OCI-LY1 (cell line): ENCODE results near the gene RMND5B.
"Not testable (repeated sequence)": the region's sequence is repeated elsewhere in the genome, so short reads cannot be mapped to it uniquely, and the experiment has no call there.

Source experiments
- H2AFZ ChIP-seq: fragments of 200-600 bp; sonication (generic), shearing (Covaris generic); 2 replicates; pipeline ENCODE4 v1.6.0; 2014; ENCODE audit warnings: antibody characterized with exemption, mild to moderate bottlenecking, low read length
- H3F3A ChIP-seq: fragments of 200-600 bp; sonication (generic), shearing (Covaris generic); 2 replicates; pipeline ENCODE4 v1.6.0; 2014; ENCODE audit warnings: mild to moderate bottlenecking, antibody characterized with exemption, low read length, moderate library complexity; ENCODE audit not compliant: insufficient read depth
- H3K27ac ChIP-seq: fragments of 200-600 bp; sonication (generic); 2 replicates; pipeline ENCODE4 v1.5.1; 2014; ENCODE audit warnings: low read length, mixed run types, mild to moderate bottlenecking, low read depth; ENCODE audit not compliant: poor library complexity, severe bottlenecking
- H3K27me3 ChIP-seq: fragments of 200-600 bp; sonication (generic); 2 replicates; pipeline ENCODE4 v1.6.0; 2014; ENCODE audit warnings: antibody characterized with exemption, mild to moderate bottlenecking, low read length, moderate library complexity; ENCODE audit not compliant: insufficient read depth
- H3K36me3 ChIP-seq: fragments of 200-600 bp; sonication (generic); 2 replicates; pipeline ENCODE4 v1.6.1; 2014; ENCODE audit warnings: mild to moderate bottlenecking, antibody characterized with exemption, low read length, moderate library complexity, mixed read lengths; ENCODE audit not compliant: insufficient read depth
- H3K4me1 ChIP-seq: fragments of 200-600 bp; sonication (generic); 2 replicates; pipeline ENCODE4 v1.5.1; 2014; ENCODE audit warnings: mild to moderate bottlenecking, low read length, moderate library complexity; ENCODE audit not compliant: insufficient read depth, severe bottlenecking
- H3K4me2 ChIP-seq: fragments of 200-600 bp; sonication (generic), shearing (Covaris generic); 2 replicates; pipeline ENCODE4 v1.6.1; 2014; ENCODE audit warnings: low read length
- H3K4me3 ChIP-seq: fragments of 200-600 bp; sonication (generic); 2 replicates; pipeline ENCODE4 v1.5.1; 2014; ENCODE audit warnings: low read length, low read depth, mild to moderate bottlenecking, mixed read lengths; ENCODE audit not compliant: poor library complexity, severe bottlenecking
- H3K79me2 ChIP-seq: fragments of 200-600 bp; shearing (Covaris generic); 2 replicates; pipeline ENCODE4 v1.6.1; 2016; ENCODE audit warnings: mixed run types, low read length, mixed read lengths; ENCODE audit not compliant: insufficient read depth
- H3K9ac ChIP-seq: fragments of 200-600 bp; sonication (generic), shearing (Covaris generic); 2 replicates; pipeline ENCODE4 v1.6.1; 2014; ENCODE audit warnings: mild to moderate bottlenecking, low read length, mixed read lengths
- H3K9me2 ChIP-seq: fragments of 200-600 bp; sonication (generic), shearing (Covaris generic); 2 replicates; pipeline ENCODE4 v1.6.1; 2014; ENCODE audit warnings: low read depth, mild to moderate bottlenecking, low read length, mixed read lengths
- H3K9me3 ChIP-seq: fragments of 200-600 bp; shearing (Covaris generic); 2 replicates; pipeline ENCODE4 v1.6.1; 2014; ENCODE audit warnings: low read length, mixed read lengths
- H4K20me1 ChIP-seq: fragments of 200-600 bp; sonication (generic), shearing (Covaris generic); 2 replicates; pipeline ENCODE4 v1.6.0; 2016; ENCODE audit warnings: mild to moderate bottlenecking, low read length; ENCODE audit not compliant: insufficient read depth
- EZH2 ChIP-seq: fragments of 200-600 bp; sonication (generic), shearing (Covaris generic); IDR thresholded peaks from 2 replicates; pipeline ENCODE4 v1.8.0; 2017; ENCODE audit warnings: borderline replicate concordance, mixed run types, mild to moderate bottlenecking, antibody characterized with exemption, low read length, moderate library complexity, mixed read lengths
- TF ChIP-seq, protein P1 (sequence below): fragments of 200-600 bp; sonication (generic), shearing (Covaris generic); IDR thresholded peaks from 2 replicates; pipeline ENCODE4 v1.5.1; 2017; ENCODE audit warnings: mild to moderate bottlenecking, antibody characterized with exemption, low read length, moderate library complexity, mixed read lengths

Gene RMND5B

DNA sequence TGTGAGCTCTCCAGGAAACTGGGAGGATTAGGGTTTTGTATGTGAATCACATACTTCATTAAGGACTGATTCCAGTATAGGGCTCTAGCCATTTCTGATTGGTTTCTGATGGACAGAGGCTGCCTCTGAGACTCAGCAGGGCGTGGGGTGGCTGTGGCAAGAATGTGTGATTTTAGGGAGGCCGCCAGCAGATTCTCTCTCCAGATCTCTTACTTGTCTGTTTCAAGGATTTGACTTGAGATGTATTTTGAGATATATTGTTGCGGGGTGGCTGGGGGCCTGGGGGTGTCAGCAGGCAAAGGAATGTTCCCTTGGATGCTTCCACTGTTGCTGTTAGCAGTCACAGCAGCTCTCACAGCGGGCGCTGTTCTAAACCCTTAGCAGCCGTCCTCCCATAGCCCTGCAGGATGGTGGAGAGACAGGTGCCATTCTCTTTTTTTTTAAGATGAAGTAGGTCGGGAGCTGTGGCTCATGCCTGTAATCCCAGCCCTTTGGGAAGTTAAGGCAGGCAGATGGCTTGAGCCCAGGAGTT lies 65.5 kb downstream of the RMND5B start:
- Histone ChIP-seq H3K27ac (no peak overlapping the region), H3K79me2 (no peaks in the 10 kb centered on the region), H3K36me3 (no peaks in the 10 kb centered on the region), H2AFZ (no peak overlapping the region), H3K9ac (no peak overlapping the region), H3K4me2 (no peak overlapping the region), H3K9me2 (no peaks in the 10 kb centered on the region), H4K20me1 (no peaks in the 10 kb centered on the region), H3K9me3 (no peaks in the 10 kb centered on the region), H3K4me3 (no peak overlapping the region), H3K27me3 (no peaks in the 10 kb centered on the region; the same call in 1 of the 2 replicates), H3F3A (no peaks in the 10 kb centered on the region), H3K4me1 (no peaks in the 10 kb centered on the region)
- TF ChIP-seq, protein P1, sequence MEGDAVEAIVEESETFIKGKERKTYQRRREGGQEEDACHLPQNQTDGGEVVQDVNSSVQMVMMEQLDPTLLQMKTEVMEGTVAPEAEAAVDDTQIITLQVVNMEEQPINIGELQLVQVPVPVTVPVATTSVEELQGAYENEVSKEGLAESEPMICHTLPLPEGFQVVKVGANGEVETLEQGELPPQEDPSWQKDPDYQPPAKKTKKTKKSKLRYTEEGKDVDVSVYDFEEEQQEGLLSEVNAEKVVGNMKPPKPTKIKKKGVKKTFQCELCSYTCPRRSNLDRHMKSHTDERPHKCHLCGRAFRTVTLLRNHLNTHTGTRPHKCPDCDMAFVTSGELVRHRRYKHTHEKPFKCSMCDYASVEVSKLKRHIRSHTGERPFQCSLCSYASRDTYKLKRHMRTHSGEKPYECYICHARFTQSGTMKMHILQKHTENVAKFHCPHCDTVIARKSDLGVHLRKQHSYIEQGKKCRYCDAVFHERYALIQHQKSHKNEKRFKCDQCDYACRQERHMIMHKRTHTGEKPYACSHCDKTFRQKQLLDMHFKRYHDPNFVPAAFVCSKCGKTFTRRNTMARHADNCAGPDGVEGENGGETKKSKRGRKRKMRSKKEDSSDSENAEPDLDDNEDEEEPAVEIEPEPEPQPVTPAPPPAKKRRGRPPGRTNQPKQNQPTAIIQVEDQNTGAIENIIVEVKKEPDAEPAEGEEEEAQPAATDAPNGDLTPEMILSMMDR, result no peak

DNA sequence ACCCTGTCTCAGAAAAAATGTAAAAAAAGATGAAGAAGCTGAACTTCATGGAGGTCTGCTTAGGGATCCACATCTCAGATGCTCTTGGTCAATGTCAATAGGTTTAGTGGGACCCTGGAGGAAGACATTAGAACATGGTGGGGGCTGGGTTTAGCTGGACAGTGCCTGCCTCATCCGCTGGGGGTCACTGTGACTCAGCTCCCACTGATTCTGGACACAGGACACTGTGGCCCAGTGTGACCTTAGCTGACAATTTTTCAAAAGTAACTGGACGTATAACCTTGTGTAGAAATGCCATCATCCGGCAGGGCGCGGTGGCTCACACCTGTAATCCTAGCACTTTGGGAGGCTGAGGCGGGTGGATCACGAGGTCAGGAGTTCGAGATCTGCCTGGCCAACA lies 66.2 kb downstream of the RMND5B start:
- H3K9me3 ChIP-seq, result no peaks in the 10 kb centered on the region
- no peak overlapping the region for H3K27ac ChIP-seq
- H3K36me3 ChIP-seq, result no peaks in the 10 kb centered on the region
- H3F3A ChIP-seq, result no peaks in the 10 kb centered on the region
- no peak overlapping the region for H3K4me3 ChIP-seq
- no peaks in the 10 kb centered on the region for H4K20me1 ChIP-seq
- H3K4me2 ChIP-seq, result no peak overlapping the region
- no peak overlapping the region for H2AFZ ChIP-seq
- H3K27me3 ChIP-seq, result no peaks in the 10 kb centered on the region; the same call in 1 of the 2 replicates
- no peaks in the 10 kb centered on the region for H3K4me1 ChIP-seq
- no peak overlapping the region for H3K9ac ChIP-seq
- H3K79me2 ChIP-seq, result no peaks in the 10 kb centered on the region
- H3K9me2 ChIP-seq, result no peaks in the 10 kb centered on the region
- TF ChIP-seq EZH2, result no peak
- TF ChIP-seq, protein P1, result peak; percentile 51; the same call in 1 of the 2 replicates

DNA sequence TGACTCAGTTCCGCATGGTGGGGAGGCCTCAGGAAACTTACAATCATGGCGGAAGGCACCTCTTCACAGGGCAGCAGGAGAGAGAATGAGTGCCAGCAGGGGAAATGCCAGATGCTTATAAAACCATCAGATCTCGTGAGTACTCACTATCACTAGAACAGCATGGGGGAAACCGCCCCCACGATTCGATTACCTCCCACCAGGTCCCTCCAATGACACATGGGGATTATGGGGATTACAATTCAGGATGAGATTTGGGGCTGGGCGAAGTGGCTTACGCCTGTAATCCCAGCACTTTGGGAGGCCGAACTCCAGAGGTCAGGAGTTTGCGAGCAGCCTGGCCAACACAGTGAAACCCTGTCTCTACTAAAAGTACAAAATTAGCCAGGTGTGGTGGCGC lies 67.3 kb downstream of the RMND5B start:
- not testable (repeated sequence) for H3K9me2 ChIP-seq, H3K9me3 ChIP-seq, H4K20me1 ChIP-seq, H3K36me3 ChIP-seq, H3K4me2 ChIP-seq, H3K4me3 ChIP-seq, H3K27me3 ChIP-seq, H3K4me1 ChIP-seq, H3K27ac ChIP-seq, H3K9ac ChIP-seq, H3F3A ChIP-seq, H2AFZ ChIP-seq, H3K79me2 ChIP-seq

DNA sequence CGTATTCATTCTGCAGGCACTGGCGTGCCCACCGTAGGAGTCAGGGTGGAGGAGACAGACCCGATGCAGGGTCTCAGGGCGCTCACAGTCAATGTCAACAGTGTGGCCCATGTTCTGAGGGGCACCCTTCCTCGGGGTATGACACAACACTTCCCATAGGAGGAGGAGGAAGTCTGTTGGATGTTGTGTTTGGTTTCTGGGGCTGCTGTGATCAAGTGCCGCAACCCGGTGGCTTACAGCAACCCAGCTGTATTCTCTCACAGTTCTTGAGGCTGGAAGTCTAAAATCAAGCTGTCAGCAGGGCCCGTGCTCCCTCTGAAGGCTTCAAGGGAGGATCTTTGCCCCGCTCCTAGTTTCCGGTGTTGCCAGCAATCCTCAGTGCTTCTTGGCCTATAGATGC lies 67.9 kb downstream of the RMND5B start:
- Histone ChIP-seq H4K20me1 (no peaks in the 10 kb centered on the region), H3K9me3 (no peaks in the 10 kb centered on the region), H3K9me2 (no peaks in the 10 kb centered on the region), H3K27ac (no peak overlapping the region), H3K79me2 (no peaks in the 10 kb centered on the region), H3K4me1 (no peaks in the 10 kb centered on the region), H3K27me3 (no peaks in the 10 kb centered on the region), H3K4me2 (no peak overlapping the region), H3K36me3 (no peaks in the 10 kb centered on the region), H3K4me3 (no peak overlapping the region), H3F3A (no peaks in the 10 kb centered on the region), H2AFZ (no peak overlapping the region), H3K9ac (no peak overlapping the region)
- no peak for TF ChIP-seq EZH2
- TF ChIP-seq, protein P1, result no peak
